HG02798 (cell line): ENCODE measurements around the gene SEC63.
A peak's percentile ranks its signal among the peaks of the same experiment; 100 is the strongest.
"Not testable (repeated sequence)": the region's sequence is repeated elsewhere in the genome, so short reads cannot be mapped to it uniquely, and the experiment has no call there.

Source experiments
- ATAC-seq: cut with Tn5 transposase; IDR thresholded peaks from one replicate; pipeline ENCODE4 v1.9.1; 2021; ENCODE audit warnings: mild to moderate bottlenecking; ENCODE audit not compliant: unreplicated experiment, poor library complexity

The SEC63 gene

GRCh38 chr6:107934229-107934628 lies 23.8 kb downstream of the SEC63 start:
- ATAC-seq: not testable (repeated sequence)

GRCh38 chr6:107932580-107932979 lies 25.4 kb downstream of the SEC63 start:
- no peak for ATAC-seq

- ATAC-seq: no peak
These were observed 26.1 kb downstream of the SEC63 start for GRCh38 chr6:107931894-107932293.

- ATAC-seq: no peak
These were observed 29.0 kb downstream of the SEC63 start for GRCh38 chr6:107928984-107929383.

- ATAC-seq: not testable (repeated sequence)
These were observed 31.1 kb downstream of the SEC63 start for GRCh38 chr6:107926697-107927544.

- no peak for ATAC-seq
These were observed 40.3 kb downstream of the SEC63 start for GRCh38 chr6:107917451-107918375.

- ATAC-seq: not testable (repeated sequence)
These were observed 41.0 kb downstream of the SEC63 start for GRCh38 chr6:107916961-107917360.

GRCh38 chr6:107911692-107912091 lies 46.3 kb downstream of the SEC63 start:
- ATAC-seq: no peak

- no peak for ATAC-seq
These were observed 63.1 kb downstream of the SEC63 start for GRCh38 chr6:107894809-107895396.

- ATAC-seq: not testable (repeated sequence)
These were observed 67.6 kb downstream of the SEC63 start for GRCh38 chr6:107890431-107890830.

GRCh38 chr6:107885950-107886349 lies 72.1 kb downstream of the SEC63 start:
- not testable (repeated sequence) for ATAC-seq

GRCh38 chr6:107879941-107880340 lies 78.1 kb downstream of the SEC63 start:
- no peak for ATAC-seq

- ATAC-seq: no peak
These were observed 80.0 kb downstream of the SEC63 start for GRCh38 chr6:107877968-107878367.

- ATAC-seq: no peak
These were observed 86.0 kb downstream of the SEC63 start for GRCh38 chr6:107871976-107872375.

GRCh38 chr6:107871512-107871911 lies 86.5 kb downstream of the SEC63 start:
- not testable (repeated sequence) for ATAC-seq

GRCh38 chr6:107871016-107871415 lies 87.0 kb downstream of the SEC63 start:
- no peak for ATAC-seq

GRCh38 chr6:107870381-107870780 lies 87.6 kb downstream of the SEC63 start:
- ATAC-seq: no peak

GRCh38 chr6:107869871-107870270 lies 88.1 kb downstream of the SEC63 start:
- peak; percentile 46 for ATAC-seq

- no peak for ATAC-seq
These were observed 89.0 kb downstream of the SEC63 start for GRCh38 chr6:107868867-107869611.

- ATAC-seq: no peak
These were observed 90.7 kb downstream of the SEC63 start for GRCh38 chr6:107867302-107867615.
